GM19238 (cell line): ENCODE measurements around the gene PES1.
A peak's percentile ranks its signal among the peaks of the same experiment; 100 is the strongest.
"Not testable (repeated sequence)": the region's sequence is repeated elsewhere in the genome, so short reads cannot be mapped to it uniquely, and the experiment has no call there.

Source experiments
- DNase-seq: peaks from one replicate; pipeline ENCODE4 v3.0.0; 2011; ENCODE audit warnings: low spot score; ENCODE audit not compliant: insufficient read length

PES1 gene

DNA sequence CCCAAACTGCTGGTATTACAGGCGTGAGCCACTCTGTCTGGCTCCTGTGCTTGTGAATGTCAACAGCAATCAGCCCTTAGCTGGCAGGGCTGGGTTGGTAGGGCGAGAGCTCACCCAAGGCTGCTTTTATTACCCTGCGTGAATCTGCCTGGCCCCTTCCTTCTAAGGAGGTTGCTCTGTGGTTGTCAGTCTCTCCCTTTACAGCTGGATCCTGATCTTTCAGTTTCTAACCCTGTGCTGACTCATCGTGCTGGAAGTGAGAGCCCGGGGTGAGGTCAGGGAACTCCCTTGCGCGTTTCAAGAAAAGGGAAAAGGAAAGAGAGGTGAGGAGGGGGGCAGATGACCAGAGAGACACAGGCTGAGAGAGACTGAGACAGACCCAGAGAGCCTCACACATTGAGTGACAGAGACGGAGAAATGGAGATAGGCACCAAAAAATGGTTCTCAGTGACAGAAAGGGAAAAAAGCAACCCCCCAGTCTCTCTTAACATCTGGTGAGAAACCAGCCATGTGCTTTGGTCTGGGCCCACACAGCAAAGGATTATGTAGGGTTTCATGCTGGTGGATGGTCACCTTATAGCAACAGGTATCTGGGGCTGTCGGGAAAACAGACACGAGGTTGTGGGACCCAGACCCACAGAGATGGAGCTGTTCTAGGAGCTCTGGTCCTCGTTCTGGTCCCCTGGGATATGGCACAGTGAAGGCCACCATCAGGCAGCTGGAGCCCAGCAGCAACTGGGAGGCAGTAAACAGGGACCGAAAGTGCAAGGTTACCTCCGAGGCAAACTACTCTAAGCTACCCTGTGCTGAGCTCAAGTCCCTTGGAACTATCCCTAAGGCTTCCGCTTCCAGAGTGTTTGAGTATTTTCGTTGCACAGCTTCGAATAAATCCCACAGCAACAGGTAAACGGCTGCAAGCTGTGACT is 17.8 kb upstream of the PES1 start:
- peak; percentile 63 for DNase-seq

DNA sequence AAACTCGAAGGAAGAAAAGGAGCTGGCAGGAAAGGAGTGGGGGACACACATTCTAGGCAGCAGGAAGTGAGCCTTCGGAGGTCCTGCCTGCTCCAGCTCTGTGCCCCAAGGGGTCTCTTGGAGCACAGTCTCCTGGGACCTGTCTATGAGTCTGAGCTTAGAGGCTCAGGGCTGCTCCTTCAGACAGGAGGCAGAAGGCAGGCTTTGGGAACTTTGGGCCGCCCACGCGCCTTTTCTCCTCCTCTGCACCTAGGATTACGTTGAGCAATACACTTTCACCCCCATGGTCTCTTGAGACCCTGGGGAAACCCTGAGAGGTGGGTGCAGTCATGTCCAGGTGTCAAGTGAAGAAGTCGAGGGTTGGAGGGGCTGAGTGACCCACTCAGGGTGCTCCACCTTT is 16.2 kb upstream of the PES1 start:
- DNase-seq: no peak

- DNase-seq: no peak
Observed at GRCh38 chr22:30607300-30607930, 15.7 kb upstream of the PES1 start.

- DNase-seq: peak; percentile 66
Observed at GRCh38 chr22:30606455-30607299, 15.0 kb upstream of the PES1 start, which contains the start of gene TCN2. Gene TCN2, plus strand, starts transcription at chr22:30607174. Its CDS starts 158 bp downstream, at chr22:30607332.

DNA sequence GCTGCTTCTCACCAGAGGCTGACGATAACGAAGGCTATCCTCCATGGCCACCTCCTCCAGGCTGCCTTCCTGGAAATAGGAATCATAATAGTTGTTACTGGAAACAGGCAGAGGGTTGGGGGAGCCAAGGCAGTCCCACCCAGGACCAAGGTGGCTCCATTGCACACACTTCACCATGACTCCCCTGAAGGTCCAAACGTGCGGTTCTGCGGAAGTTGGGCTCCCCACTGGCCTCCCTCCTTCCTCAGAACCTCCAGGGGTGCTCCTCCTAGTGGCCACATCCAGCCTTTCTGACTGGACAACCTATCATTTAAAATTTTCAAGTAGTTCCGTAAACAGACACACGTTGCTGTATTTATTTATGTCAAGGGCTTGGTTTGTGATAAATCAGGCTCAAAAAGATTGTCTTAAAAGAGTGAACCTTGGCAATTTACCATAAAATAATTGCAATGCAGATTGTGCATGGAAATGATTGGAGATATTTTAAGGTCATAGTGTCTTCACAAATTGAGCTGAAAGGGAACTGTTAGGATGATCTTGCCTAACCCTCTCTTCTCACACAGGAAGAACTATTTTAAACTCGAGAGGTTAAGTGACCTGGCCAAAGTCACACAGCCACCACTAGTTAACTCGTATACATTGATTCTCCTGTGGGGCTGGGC is 13.9 kb upstream of the PES1 start:
- no peak for DNase-seq

GRCh38 chr22:30604723-30605122 is 13.0 kb upstream of the PES1 start:
- DNase-seq: no peak

DNA sequence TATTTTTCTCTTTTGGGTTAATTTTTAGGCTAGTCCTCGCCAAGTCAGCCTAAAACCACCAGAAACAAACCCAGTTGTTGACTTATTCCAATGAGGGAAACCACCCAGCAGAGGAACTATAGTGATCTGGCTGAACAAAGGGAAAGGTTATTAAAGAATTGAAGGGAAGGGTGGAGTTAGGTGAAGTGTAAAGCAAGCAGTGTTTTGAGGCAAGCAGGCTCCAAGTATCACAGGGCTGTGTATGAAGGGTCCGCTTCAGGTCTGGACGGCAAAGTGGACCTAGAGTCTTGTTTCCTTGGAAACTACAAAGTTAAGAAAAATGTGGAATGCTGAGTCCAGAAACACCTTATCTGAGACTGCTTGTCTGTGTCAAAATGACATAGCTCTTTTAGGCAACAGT is 12.1 kb upstream of the PES1 start:
- DNase-seq: no peak

DNA sequence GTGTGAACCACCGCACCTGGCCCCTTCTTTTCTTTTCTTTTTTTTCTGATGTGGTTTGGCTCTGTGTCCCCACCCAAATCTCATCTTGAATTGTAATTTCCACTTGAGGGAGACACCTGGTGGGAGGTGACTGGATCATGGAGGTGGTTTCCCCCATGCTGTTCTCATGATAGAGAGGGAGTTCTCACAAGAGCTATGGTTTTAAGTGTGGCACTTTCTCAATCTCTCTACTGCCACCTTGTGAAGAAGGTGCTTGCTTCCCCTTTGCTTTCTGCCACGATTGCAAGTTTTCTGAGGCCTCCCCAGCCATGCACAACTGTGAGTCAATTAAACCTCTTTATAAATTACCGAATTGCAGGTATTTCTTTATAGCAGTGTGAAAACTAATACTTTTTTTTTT is 10.3 kb upstream of the PES1 start:
- DNase-seq: no peak

DNA sequence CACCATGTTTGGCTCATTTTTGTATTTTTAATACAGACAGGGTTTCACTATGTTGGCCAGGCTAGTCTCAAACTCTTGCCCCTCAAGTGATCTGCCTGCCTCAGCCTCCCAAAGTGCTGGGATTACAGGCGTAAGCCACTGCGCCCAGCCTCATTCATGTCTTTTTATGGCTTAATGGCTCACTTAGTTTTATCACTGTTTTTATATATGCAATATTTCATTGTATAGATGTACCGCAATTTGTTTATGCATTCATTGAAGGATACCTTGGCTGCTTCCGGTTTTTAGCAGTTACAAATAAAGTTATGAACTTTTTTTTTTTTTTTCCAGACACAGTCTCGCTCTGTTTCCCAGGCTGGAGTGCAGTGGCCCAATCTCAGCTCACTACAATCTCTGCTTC is 9.8 kb upstream of the PES1 start:
- DNase-seq: no peak

GRCh38 chr22:30600921-30601320 is 9.2 kb upstream of the PES1 start:
- no peak for DNase-seq

- no peak for DNase-seq
Observed at GRCh38 chr22:30598986-30599385, 7.3 kb upstream of the PES1 start.

- DNase-seq: no peak
Observed at GRCh38 chr22:30596886-30597285, 5.2 kb upstream of the PES1 start.

DNA sequence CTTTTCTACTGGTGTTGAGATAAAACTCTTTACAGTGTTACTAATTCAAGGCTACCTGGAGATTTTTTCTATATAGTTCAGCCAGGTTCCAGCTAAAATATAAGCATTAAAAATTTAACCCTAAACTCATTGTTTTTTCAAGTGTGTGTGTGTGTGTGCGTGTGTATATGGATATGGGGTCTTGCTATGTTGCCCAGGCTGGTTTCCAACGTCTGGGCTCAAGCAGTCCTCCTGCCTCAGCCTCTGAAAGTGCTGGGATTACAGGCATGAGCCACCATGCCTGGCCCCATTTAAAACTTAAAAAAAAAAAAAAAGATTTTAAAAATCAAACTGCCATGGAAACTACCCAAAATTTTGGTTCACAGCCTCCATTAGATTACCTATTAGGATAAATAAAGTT is 4.5 kb upstream of the PES1 start:
- DNase-seq: no peak

- not testable (repeated sequence) for DNase-seq
Observed at GRCh38 chr22:30592360-30592713, 627 bp upstream of the PES1 start.

GRCh38 chr22:30591191-30591587 is 521 bp downstream of the PES1 start:
- no peak for DNase-seq

- DNase-seq: no peak
Observed at GRCh38 chr22:30586414-30586813, 5.3 kb downstream of the PES1 start.

GRCh38 chr22:30584441-30584840 is 7.3 kb downstream of the PES1 start:
- no peak for DNase-seq

GRCh38 chr22:30582788-30583545 is 8.7 kb downstream of the PES1 start:
- no peak for DNase-seq

DNA sequence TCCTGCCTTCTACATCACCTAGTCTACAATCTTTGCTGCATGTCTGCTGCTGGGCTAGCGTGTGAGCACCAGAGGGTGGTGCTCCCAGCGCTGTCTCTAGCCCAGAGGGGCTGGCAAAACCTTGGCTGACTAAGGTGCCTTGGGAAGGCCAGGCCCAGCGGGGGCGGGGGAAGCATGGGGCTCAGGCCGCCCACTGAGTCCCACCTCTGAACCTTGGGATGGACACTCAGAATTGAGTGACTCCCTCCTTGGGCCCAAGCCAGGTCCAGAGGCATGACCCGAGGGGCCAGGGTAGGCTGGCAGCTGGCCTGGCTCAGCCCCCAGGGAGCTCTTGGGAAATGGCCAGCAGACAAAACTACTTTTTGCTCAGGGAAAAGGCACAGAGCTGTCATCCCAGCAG is 9.7 kb downstream of the PES1 start:
- no peak for DNase-seq

DNA sequence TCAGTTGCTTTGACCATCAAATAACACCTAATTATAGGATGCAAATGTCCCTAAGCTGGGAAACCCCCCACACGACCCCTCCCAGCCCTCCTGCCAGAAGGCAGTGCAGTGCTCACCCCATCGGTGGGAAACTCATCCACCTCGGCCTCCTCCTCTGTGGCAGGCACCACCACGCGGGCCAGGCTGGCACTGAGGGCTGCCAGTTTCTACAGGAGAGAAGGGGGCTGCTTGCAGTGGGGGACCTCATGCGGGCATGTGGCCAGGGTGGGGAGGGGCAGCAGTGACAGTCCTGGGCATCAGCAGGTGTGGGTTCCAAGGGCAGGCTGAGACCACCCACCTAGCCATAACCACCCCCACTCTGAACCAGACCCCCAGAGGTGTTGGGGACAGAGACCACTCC is 10.8 kb downstream of the PES1 start:
- no peak for DNase-seq

GRCh38 chr22:30578481-30578880 is 13.2 kb downstream of the PES1 start:
- no peak for DNase-seq
